ENCODE measurements around the gene CDRT4. TPM values are rescaled to one million over a fixed set of nuclear protein-coding genes. Genes with fewer than 3 reads are reported as not detected.

CDRT4 gene
- polyA plus RNA-seq, 2 of the 4 experiments (the other 2 are of a cell fraction): 0.58 to 5.4 TPM

DNA sequence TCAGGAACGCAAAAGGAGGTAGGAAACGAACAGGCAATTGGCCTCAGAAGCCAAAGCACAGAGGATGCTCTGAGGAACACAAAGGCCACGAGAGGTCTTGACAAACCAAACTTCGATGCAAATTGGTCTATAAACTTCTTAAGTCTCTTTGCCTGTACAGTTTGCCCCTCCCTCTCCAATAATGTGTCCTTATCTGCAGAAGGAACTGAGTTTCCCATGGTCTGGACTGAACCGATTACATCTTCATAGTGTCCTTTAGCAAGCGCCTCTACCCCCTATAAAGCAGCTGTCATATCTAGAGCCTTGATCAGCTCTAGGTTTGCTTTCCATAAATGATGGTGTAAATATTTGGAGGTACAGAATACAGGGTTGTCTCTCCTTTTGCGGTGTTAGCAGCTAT, 3.1 kb upstream of the CDRT4 start:
- DNase-seq (ENCODE audit: low read depth in 1 of 2, low spot score in 1 of 2): no peak
- ATAC-seq: no peak
- no peaks in the 10 kb centered on the region for H3K9me3 ChIP-seq
- ChIA-PET CTCF (interaction anchor here (0.6 to 3.0 kb wide), 3 partner anchors 32 to 525 kb away, joined by 3 to 12 read pairs (median 3); no protein-coding TSS in a partner anchor), POLR2A (no interaction called here)
- no peak overlapping the region for H3K27ac ChIP-seq
- no peak overlapping the region for H3K4me3 ChIP-seq
- TF ChIP-seq CBX2 (IDR thresholded peaks at IDR 0.05; ENCODE audit: borderline replicate concordance, low read depth) (no peak), MAZ (IDR thresholded peaks at IDR 0.05; ENCODE audit: borderline replicate concordance, low read depth, low read length) (no peak), KDM1A (IDR thresholded peaks at IDR 0.05; ENCODE audit: low read depth) (no peak), FOXS1 (CRISPR knock-in tag; IDR thresholded peaks at IDR 0.05) (no peak)
- TF ChIP-seq, protein P1, sequence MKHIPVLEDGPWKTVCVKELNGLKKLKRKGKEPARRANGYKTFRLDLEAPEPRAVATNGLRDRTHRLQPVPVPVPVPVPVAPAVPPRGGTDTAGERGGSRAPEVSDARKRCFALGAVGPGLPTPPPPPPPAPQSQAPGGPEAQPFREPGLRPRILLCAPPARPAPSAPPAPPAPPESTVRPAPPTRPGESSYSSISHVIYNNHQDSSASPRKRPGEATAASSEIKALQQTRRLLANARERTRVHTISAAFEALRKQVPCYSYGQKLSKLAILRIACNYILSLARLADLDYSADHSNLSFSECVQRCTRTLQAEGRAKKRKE (CRISPR knock-in tag; IDR thresholded peaks at IDR 0.05; ENCODE audit: low read depth): no peak
- H3K4me2 ChIP-seq: no peak overlapping the region
- WGBS (ENCODE audit: missing lambda C conversion rate): 47% methylated on average over 7 of the region's 7 CpGs
- no peaks in the 10 kb centered on the region for H3K4me1 ChIP-seq
- no peak for FAIRE-seq

DNA sequence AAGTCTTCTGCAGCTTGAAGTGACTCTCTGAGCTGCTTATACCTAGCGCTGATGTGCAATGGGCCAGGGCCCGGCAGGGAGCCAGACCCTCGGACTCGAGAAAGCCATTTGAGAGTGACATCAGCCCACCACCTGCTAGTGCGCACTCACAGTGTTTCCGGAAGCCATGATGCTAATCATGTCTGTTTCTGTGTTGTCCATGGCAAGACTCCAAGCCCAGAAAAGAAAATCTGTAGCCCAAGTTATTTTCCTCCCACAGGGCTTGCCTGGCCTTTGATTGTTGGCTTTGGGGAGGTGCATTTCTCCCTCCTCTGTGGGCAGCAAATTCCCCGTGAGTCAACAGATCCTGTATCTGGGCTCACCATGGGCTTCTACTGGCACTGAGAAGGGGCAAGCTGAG, 1.8 kb upstream of the CDRT4 start:
- ChIA-PET CTCF (interaction anchor here (3.0 kb wide), 1 partner anchor 33 kb away, joined by 12 read pairs; no protein-coding TSS in a partner anchor), POLR2A (no interaction called here)
- ATAC-seq: no peak
- H3K27ac ChIP-seq: no peak overlapping the region
- TF ChIP-seq ESRRA (IDR thresholded peaks at IDR 0.05; ENCODE audit: borderline replicate concordance, low read length): no peak
- TF ChIP-seq, protein P2, sequence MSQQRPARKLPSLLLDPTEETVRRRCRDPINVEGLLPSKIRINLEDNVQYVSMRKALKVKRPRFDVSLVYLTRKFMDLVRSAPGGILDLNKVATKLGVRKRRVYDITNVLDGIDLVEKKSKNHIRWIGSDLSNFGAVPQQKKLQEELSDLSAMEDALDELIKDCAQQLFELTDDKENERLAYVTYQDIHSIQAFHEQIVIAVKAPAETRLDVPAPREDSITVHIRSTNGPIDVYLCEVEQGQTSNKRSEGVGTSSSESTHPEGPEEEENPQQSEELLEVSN (IDR thresholded peaks at IDR 0.05; ENCODE audit: borderline replicate concordance, low read depth): no peak
- TF ChIP-seq, protein P3, sequence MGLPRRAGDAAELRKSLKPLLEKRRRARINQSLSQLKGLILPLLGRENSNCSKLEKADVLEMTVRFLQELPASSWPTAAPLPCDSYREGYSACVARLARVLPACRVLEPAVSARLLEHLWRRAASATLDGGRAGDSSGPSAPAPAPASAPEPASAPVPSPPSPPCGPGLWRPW (IDR thresholded peaks at IDR 0.05): no peak
- no peak for TF ChIP-seq MAZ (IDR thresholded peaks at IDR 0.05; ENCODE audit: borderline replicate concordance, low read depth, low read length)
- no peak for TF ChIP-seq RFX5 (IDR thresholded peaks at IDR 0.05)
- TF ChIP-seq, protein P4, sequence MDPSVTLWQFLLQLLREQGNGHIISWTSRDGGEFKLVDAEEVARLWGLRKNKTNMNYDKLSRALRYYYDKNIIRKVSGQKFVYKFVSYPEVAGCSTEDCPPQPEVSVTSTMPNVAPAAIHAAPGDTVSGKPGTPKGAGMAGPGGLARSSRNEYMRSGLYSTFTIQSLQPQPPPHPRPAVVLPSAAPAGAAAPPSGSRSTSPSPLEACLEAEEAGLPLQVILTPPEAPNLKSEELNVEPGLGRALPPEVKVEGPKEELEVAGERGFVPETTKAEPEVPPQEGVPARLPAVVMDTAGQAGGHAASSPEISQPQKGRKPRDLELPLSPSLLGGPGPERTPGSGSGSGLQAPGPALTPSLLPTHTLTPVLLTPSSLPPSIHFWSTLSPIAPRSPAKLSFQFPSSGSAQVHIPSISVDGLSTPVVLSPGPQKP (IDR thresholded peaks at IDR 0.05; ENCODE audit: low read depth, low read length): no peak
- TF ChIP-seq NPAS2 (CRISPR knock-in tag; IDR thresholded peaks at IDR 0.05; ENCODE audit: borderline replicate concordance): no peak
- TF ChIP-seq, protein P5, sequence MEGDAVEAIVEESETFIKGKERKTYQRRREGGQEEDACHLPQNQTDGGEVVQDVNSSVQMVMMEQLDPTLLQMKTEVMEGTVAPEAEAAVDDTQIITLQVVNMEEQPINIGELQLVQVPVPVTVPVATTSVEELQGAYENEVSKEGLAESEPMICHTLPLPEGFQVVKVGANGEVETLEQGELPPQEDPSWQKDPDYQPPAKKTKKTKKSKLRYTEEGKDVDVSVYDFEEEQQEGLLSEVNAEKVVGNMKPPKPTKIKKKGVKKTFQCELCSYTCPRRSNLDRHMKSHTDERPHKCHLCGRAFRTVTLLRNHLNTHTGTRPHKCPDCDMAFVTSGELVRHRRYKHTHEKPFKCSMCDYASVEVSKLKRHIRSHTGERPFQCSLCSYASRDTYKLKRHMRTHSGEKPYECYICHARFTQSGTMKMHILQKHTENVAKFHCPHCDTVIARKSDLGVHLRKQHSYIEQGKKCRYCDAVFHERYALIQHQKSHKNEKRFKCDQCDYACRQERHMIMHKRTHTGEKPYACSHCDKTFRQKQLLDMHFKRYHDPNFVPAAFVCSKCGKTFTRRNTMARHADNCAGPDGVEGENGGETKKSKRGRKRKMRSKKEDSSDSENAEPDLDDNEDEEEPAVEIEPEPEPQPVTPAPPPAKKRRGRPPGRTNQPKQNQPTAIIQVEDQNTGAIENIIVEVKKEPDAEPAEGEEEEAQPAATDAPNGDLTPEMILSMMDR (IDR thresholded peaks at IDR 0.05): no peak
- 94% methylated on average over 7 of the region's 7 CpGs for WGBS (ENCODE audit: missing lambda C conversion rate)
- no peak for FAIRE-seq
- no peak for DNase-seq (ENCODE audit: low read depth in 1 of 2, low spot score in 1 of 2)
- no peaks in the 10 kb centered on the region for H3K9me3 ChIP-seq
- no peak overlapping the region for H3K4me2 ChIP-seq
- peaks cover 3% of the 10 kb centered on the region for H3K4me1 ChIP-seq
- H3K4me3 ChIP-seq: no peak overlapping the region

DNA sequence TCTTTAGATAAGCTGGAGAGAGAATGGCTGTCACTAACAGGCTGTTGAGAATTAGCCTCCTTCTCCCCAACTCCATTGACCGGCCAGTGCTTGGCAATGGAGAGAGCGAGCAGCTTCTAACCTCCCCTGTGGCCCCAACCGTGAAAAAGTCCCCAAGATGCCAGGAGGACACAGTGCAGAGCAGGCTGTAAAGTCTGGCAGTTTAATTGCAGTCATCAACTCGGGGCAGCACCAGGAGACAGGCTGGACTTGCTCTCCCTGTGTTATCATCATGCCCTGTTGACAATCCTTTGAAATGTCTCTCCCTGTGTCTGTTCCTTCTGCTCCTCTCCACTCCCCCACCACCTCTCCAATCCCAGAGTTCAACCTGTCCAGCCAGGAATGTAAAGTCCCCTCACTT, 705 bp upstream of the CDRT4 start:
- peaks cover 13% of the 10 kb centered on the region for H3K4me1 ChIP-seq
- ChIA-PET CTCF (interaction anchor here (0.8 to 3.0 kb wide), 4 partner anchors 20 to 312 kb away, joined by 3 to 12 read pairs (median 3); no protein-coding TSS in a partner anchor), POLR2A (no interaction called here)
- WGBS (ENCODE audit: missing lambda C conversion rate): 34% methylated on average over 4 of the region's 4 CpGs
- H3K9me3 ChIP-seq: no peaks in the 10 kb centered on the region
- H3K4me3 ChIP-seq: no peak overlapping the region
- H3K27ac ChIP-seq: no peak overlapping the region
- DNase-seq (ENCODE audit: low read depth in 1 of 2, low spot score in 1 of 2): no peak
- ATAC-seq: no peak
- FAIRE-seq: no peak
- no peak overlapping the region for H3K4me2 ChIP-seq
- TF ChIP-seq CEBPB (IDR thresholded peaks at IDR 0.05): no peak
- no peak for TF ChIP-seq CBX2 (IDR thresholded peaks at IDR 0.05; ENCODE audit: borderline replicate concordance, low read depth)
- TF ChIP-seq NFE2L2 (conservative IDR thresholded peaks at IDR 0.05; ENCODE audit: low read length): no peak
- TF ChIP-seq, protein P2 (IDR thresholded peaks at IDR 0.05; ENCODE audit: borderline replicate concordance, low read depth): no peak
- TF ChIP-seq, protein P6, sequence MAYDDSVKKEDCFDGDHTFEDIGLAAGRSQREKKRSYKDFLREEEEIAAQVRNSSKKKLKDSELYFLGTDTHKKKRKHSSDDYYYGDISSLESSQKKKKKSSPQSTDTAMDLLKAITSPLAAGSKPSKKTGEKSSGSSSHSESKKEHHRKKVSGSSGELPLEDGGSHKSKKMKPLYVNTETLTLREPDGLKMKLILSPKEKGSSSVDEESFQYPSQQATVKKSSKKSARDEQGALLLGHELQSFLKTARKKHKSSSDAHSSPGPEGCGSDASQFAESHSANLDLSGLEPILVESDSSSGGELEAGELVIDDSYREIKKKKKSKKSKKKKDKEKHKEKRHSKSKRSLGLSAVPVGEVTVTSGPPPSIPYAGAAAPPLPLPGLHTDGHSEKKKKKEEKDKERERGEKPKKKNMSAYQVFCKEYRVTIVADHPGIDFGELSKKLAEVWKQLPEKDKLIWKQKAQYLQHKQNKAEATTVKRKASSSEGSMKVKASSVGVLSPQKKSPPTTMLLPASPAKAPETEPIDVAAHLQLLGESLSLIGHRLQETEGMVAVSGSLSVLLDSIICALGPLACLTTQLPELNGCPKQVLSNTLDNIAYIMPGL (CRISPR knock-in tag; IDR thresholded peaks at IDR 0.05; ENCODE audit: borderline replicate concordance): no peak
- no peak for TF ChIP-seq HOXB13 (CRISPR knock-in tag; IDR thresholded peaks at IDR 0.05; ENCODE audit: low read depth)
- TF ChIP-seq ZNF302 (CRISPR knock-in tag; IDR thresholded peaks at IDR 0.05): no peak
- TF ChIP-seq HOXB5 (CRISPR knock-in tag; IDR thresholded peaks at IDR 0.05): no peak
- TF ChIP-seq, protein P5 (IDR thresholded peaks at IDR 0.05): no peak
- no peak for TF ChIP-seq POLR2AphosphoS2 (conservative IDR thresholded peaks at IDR 0.05; ENCODE audit: low read length)
- no peak for TF ChIP-seq HOXA7 (CRISPR knock-in tag; IDR thresholded peaks at IDR 0.05)
- no peak for TF ChIP-seq HDAC2 (IDR thresholded peaks at IDR 0.05)
- TF ChIP-seq, protein P1 (CRISPR knock-in tag; IDR thresholded peaks at IDR 0.05; ENCODE audit: low read depth): no peak

Measured in A549 (cell line).